GM23338 (cell line): ENCODE data around the gene NQO1. TPM values are rescaled to one million over a fixed set of nuclear protein-coding genes. Genes with fewer than 3 reads are reported as not detected.

Experiments used
- ATAC-seq: fragments of 200-7000 bp; cut with Tn5 transposase; 3 replicates; pipeline ENCODE4 v1.9.1; 2020
- DNase-seq: peaks from one replicate; pipeline ENCODE4 v3.0.0-alpha.2; 2015; ENCODE audit warnings: low spot score
- H2AFZ ChIP-seq: fragments of 200-600 bp; sonication (generic); 2 replicates; pipeline ENCODE4 v1.8.0; 2016; ENCODE audit warnings: antibody characterized with exemption, mild to moderate bottlenecking, moderate library complexity
- H3F3A ChIP-seq: fragments of 200-600 bp; sonication (generic); replicated peaks from 2 replicates; pipeline ENCODE4 v1.8.0; 2017; ENCODE audit warnings: antibody characterized with exemption, mixed run types, low read depth
- H3K27ac ChIP-seq: fragments of 200-600 bp; sonication (generic); 2 replicates; pipeline ENCODE4 v1.6.1; 2016; ENCODE audit warnings: low read depth
- H3K27me3 ChIP-seq: fragments of 200-600 bp; sonication (generic); 2 replicates; pipeline ENCODE4 v1.8.0; 2016; ENCODE audit warnings: mild to moderate bottlenecking, mixed run types, moderate library complexity; ENCODE audit not compliant: insufficient read depth
- H3K36me3 ChIP-seq: fragments of 200-600 bp; sonication (generic); 2 replicates; pipeline ENCODE4 v1.8.0; 2016; ENCODE audit warnings: mild to moderate bottlenecking; ENCODE audit not compliant: insufficient read depth
- H3K4me1 ChIP-seq: fragments of 200-600 bp; sonication (generic); 2 replicates; pipeline ENCODE4 v1.8.0; 2016; ENCODE audit warnings: mild to moderate bottlenecking, moderate library complexity; ENCODE audit not compliant: insufficient read depth
- H3K4me2 ChIP-seq: fragments of 200-600 bp; sonication (generic); 2 replicates; pipeline ENCODE4 v1.7.1; 2017; ENCODE audit warnings: mixed run types
- H3K4me3 ChIP-seq: fragments of 200-600 bp; sonication (generic); 2 replicates; pipeline ENCODE4 v1.6.1; 2016; ENCODE audit warnings: mixed run types
- H3K79me2 ChIP-seq: fragments of 200-600 bp; sonication (generic); replicated peaks from 2 replicates; pipeline ENCODE4 v1.8.0; 2017; ENCODE audit warnings: mild to moderate bottlenecking; ENCODE audit not compliant: insufficient read depth
- H3K9me2 ChIP-seq: fragments of 200-600 bp; sonication (generic); 2 replicates; pipeline ENCODE4 v1.8.0; 2017; ENCODE audit not compliant: insufficient read depth
- H4K20me1 ChIP-seq: fragments of 200-600 bp; sonication (generic); replicated peaks from 2 replicates; pipeline ENCODE4 v1.8.0; 2017; ENCODE audit warnings: mild to moderate bottlenecking; ENCODE audit not compliant: insufficient read depth
- H3K27ac Mint-ChIP-seq: 2 replicates; pipeline ENCODE4 v1.8.0; 2020; ENCODE audit warnings: inconsistent platforms, mild to moderate bottlenecking, moderate library complexity, mixed read lengths
- H3K27me3 Mint-ChIP-seq: 3 replicates; pipeline ENCODE4 v1.8.0; 2022; ENCODE audit warnings: low read depth, mild to moderate bottlenecking, moderate library complexity, mixed read lengths, inconsistent platforms; ENCODE audit not compliant: insufficient read depth, poor library complexity
- H3K36me3 Mint-ChIP-seq: 3 replicates; pipeline ENCODE4 v1.8.0; 2021; ENCODE audit warnings: low read depth, mild to moderate bottlenecking, inconsistent platforms, moderate library complexity, mixed read lengths
- H3K4me1 Mint-ChIP-seq: 3 replicates; pipeline ENCODE4 v1.8.0; 2020; ENCODE audit warnings: mild to moderate bottlenecking, inconsistent platforms, mixed read lengths
- H3K4me3 Mint-ChIP-seq: 3 replicates; pipeline ENCODE4 v1.8.0; 2021; ENCODE audit warnings: moderate library complexity, mild to moderate bottlenecking, inconsistent platforms, mixed read lengths
- H3K9me3 Mint-ChIP-seq: 3 replicates; pipeline ENCODE4 v1.8.0; 2020; ENCODE audit warnings: moderate library complexity, mild to moderate bottlenecking, inconsistent platforms, mixed read lengths
- JUNB ChIP-seq: IDR thresholded peaks from one replicate; pipeline ENCODE4 v1.6.1; 2016; ENCODE audit warnings: antibody characterized with exemption; ENCODE audit not compliant: unreplicated experiment
- POLR2AphosphoS5 ChIP-seq: IDR thresholded peaks from 2 replicates; pipeline ENCODE4 v1.6.1; 2016; ENCODE audit warnings: antibody characterized with exemption, low read depth
- polyA plus RNA-seq: library from polyadenylated mRNA; unstranded; fragments of >200 nt; fragmentation: Nextera tagmentation; extraction: Ambion mirVana; gene quantifications from 2 replicates; pipeline ENCODE4 v1.2.1, GENCODE V29; 2016
- total RNA-seq: library from RNA; depleted of rRNA; stranded (reverse); fragments of >200 nt; shearing (Covaris generic); gene quantifications from 2 replicates; pipeline ENCODE4 v1.2.3, GENCODE V29; 2014; rRNA removed
- TF ChIP-seq, protein P1 (sequence below): IDR thresholded peaks from 2 replicates; pipeline ENCODE4 v1.6.1; 2016; ENCODE audit warnings: antibody characterized with exemption

NQO1 gene
- total and polyA plus RNA-seq, 2 experiments from 2014 or later: 80.9 to 86.3 TPM

DNA sequence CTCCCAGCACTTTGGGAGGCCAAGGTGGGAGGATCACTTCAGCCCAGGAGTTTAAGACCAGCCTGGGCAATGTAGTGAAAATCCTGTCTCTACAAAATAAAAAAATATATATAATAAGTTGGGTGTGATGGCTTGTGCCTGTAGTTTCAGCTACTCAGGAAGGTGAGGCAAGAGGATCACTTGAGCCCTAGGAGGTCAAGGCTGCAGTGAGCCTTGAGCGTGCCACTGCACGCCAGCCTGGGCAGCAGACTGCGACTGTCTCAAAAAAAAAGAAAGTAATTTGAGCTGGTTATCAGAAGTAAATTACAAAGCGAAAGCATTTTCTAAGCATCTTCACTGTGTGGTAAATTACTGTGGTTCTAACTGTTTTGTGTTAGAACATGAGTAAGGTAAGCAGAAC lies 66.2 kb downstream of the NQO1 start:
- no peaks in the 10 kb centered on the region for H4K20me1 ChIP-seq
- Mint-ChIP-seq H3K27me3 (peaks cover 2% of the 10 kb centered on the region), H3K9me3 (no peaks in the 10 kb centered on the region), H3K27ac (no peak overlapping the region), H3K4me3 (no peak overlapping the region), H3K36me3 (peaks cover 32% of the 10 kb centered on the region), H3K4me1 (no peaks in the 10 kb centered on the region)
- H3K27ac ChIP-seq: no peak overlapping the region
- H3K27me3 ChIP-seq: no peaks in the 10 kb centered on the region
- no peaks in the 10 kb centered on the region for H3K9me2 ChIP-seq
- DNase-seq (no peak), ATAC-seq (no peak)
- no peak overlapping the region for H2AFZ ChIP-seq
- H3K4me1 ChIP-seq: no peaks in the 10 kb centered on the region
- TF ChIP-seq POLR2AphosphoS5 (no peak), JUNB (no peak)
- TF ChIP-seq, protein P1, sequence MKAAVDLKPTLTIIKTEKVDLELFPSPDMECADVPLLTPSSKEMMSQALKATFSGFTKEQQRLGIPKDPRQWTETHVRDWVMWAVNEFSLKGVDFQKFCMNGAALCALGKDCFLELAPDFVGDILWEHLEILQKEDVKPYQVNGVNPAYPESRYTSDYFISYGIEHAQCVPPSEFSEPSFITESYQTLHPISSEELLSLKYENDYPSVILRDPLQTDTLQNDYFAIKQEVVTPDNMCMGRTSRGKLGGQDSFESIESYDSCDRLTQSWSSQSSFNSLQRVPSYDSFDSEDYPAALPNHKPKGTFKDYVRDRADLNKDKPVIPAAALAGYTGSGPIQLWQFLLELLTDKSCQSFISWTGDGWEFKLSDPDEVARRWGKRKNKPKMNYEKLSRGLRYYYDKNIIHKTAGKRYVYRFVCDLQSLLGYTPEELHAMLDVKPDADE: no peak
- H3K79me2 ChIP-seq: no peaks in the 10 kb centered on the region
- H3K4me3 ChIP-seq: no peak overlapping the region
- H3K4me2 ChIP-seq: no peak overlapping the region
- no peaks in the 10 kb centered on the region for H3F3A ChIP-seq
- peaks cover 26% of the 10 kb centered on the region; the same call in 1 of the 2 replicates for H3K36me3 ChIP-seq

Other genes with a start within 250 kb of the NQO1 start
- 27.0 and 31.9 TPM in 2 replicates for gene NFAT5, start 160.6 kb downstream of the NQO1 start, total RNA-seq
- 10.6 and 12.6 TPM in 2 replicates for gene NFAT5, start 160.6 kb downstream of the NQO1 start, polyA plus RNA-seq
- 41.4 and 44.1 TPM in 2 replicates for gene NOB1, start 28.4 kb upstream of the NQO1 start, total RNA-seq
- gene NOB1, start 28.4 kb upstream of the NQO1 start, polyA plus RNA-seq: 54.1 and 56.6 TPM in 2 replicates
- gene WWP2, start 35.8 kb upstream of the NQO1 start, total RNA-seq: 29.2 and 35.5 TPM in 2 replicates
- gene WWP2, start 35.8 kb upstream of the NQO1 start, polyA plus RNA-seq: 11.6 and 12.3 TPM in 2 replicates
- 0.16 and 0.90 TPM in 2 replicates for gene CLEC18A, start 224.8 kb upstream of the NQO1 start, total RNA-seq
- 0.13 and 0.23 TPM in 2 replicates for gene CLEC18A, start 224.8 kb upstream of the NQO1 start, polyA plus RNA-seq